Measurements from ENCODE around the gene C12orf42.

DNA sequence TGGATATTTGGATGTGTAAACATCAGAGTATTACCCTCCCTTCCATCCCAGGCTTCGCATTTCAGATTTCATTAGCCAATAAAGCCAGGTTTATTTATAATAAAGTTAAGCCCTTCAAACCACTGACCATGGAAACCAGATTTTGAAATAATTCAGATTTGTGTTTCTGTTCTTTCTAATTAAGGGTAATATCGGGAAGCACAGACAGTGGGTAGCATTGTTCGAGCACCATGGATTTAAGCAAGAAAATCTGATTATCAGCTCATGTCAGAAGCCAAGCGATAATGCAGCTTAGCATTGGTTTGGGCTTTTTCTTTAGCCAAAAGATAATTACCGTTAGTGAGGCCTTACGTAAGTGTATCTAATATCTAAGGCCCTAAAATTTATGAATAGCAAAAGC is 116.1 kb downstream of the C12orf42 start:
- TF ChIP-seq EP300 (IDR thresholded peaks at IDR 0.05) (no peak), POLR2A (IDR thresholded peaks at IDR 0.05) (no peak), POLR2AphosphoS5 (IDR thresholded peaks at IDR 0.05) (no peak)
- TF ChIP-seq, protein P1, sequence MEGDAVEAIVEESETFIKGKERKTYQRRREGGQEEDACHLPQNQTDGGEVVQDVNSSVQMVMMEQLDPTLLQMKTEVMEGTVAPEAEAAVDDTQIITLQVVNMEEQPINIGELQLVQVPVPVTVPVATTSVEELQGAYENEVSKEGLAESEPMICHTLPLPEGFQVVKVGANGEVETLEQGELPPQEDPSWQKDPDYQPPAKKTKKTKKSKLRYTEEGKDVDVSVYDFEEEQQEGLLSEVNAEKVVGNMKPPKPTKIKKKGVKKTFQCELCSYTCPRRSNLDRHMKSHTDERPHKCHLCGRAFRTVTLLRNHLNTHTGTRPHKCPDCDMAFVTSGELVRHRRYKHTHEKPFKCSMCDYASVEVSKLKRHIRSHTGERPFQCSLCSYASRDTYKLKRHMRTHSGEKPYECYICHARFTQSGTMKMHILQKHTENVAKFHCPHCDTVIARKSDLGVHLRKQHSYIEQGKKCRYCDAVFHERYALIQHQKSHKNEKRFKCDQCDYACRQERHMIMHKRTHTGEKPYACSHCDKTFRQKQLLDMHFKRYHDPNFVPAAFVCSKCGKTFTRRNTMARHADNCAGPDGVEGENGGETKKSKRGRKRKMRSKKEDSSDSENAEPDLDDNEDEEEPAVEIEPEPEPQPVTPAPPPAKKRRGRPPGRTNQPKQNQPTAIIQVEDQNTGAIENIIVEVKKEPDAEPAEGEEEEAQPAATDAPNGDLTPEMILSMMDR (IDR thresholded peaks at IDR 0.05) = no peak

Data from upper lobe of left lung (tissue), 4 donors.